ENCODE data around the gene IFITM5. TPM values are rescaled to one million over a fixed set of nuclear protein-coding genes. Genes with fewer than 3 reads are reported as not detected.

IFITM5 gene
- total and polyA plus RNA-seq, 9 donors: not detected

GRCh38 chr11:306645-307371 lies 7.5 kb upstream of the IFITM5 start:
- peak overlapping the region in 1 of 2 donors; percentile 92 for H3K27ac ChIP-seq
- TF ChIP-seq CTCF (IDR thresholded peaks at IDR 0.05): no peak
- no peak for TF ChIP-seq EP300 (IDR thresholded peaks at IDR 0.05)
- TF ChIP-seq POLR2A (IDR thresholded peaks at IDR 0.05): no peak
- 90 to 93% (median 93%) methylated on average over 17 of the region's 17 CpGs for WGBS, 3 donors
- peaks cover 9% of the 10 kb centered on the region for H3K4me1 ChIP-seq (ENCODE audit: insufficient read depth)
- H3K9me3 ChIP-seq: no peaks in the 10 kb centered on the region
- peak in 2 of 5 donors; percentile 41 to 46 for DNase-seq
- H3K27me3 ChIP-seq: no peaks in the 10 kb centered on the region
- H3K4me3 ChIP-seq: no peak overlapping the region
- intact Hi-C loops (cut with DNase I): loop anchor here (5.0 to 10.0 kb wide), 4 partner anchors 50 to 140 kb away; partner anchors contain the start of genes BET1L (in 1 of the 4), PSMD13 (in 1 of the 4), RIC8A (in 1 of the 4) and SIRT3 (in 1 of the 4)
- H3K36me3 ChIP-seq: no peaks in the 10 kb centered on the region

DNA sequence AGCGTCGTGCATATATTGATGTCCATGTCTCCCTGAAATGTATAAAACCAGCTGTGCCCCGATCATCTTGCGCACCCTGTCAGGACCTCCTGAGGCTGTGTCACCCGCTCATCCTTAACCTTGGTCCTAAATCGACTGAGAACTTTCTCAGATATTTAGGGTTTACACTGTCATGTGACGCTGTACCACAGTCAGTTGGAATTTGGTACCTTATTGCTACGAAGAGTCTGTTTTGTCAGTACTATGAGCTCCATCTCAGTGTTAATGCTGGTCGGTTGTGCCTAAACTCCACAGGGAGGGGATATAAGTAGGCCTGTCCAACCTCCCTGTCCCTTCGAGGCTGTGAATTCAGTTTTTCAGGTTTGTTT lies 6.5 kb upstream of the IFITM5 start:
- H3K27me3 ChIP-seq: no peaks in the 10 kb centered on the region
- H3K36me3 ChIP-seq: no peaks in the 10 kb centered on the region
- peaks cover 8% of the 10 kb centered on the region for H3K4me1 ChIP-seq (ENCODE audit: insufficient read depth)
- DNase-seq: no peak
- 86 to 92% (median 87%) methylated on average over 10 of the region's 10 CpGs for WGBS, 3 donors
- intact Hi-C loops (cut with DNase I): loop anchor here (5.0 to 10.0 kb wide), 4 partner anchors 51 to 141 kb away; partner anchors contain the start of genes BET1L (in 1 of the 4), PSMD13 (in 1 of the 4), RIC8A (in 1 of the 4) and SIRT3 (in 1 of the 4)
- H3K27ac ChIP-seq: peak overlapping the region; percentile 30 to 92
- no peak overlapping the region for H3K4me3 ChIP-seq
- TF ChIP-seq POLR2A (IDR thresholded peaks at IDR 0.05) (no peak), EP300 (IDR thresholded peaks at IDR 0.05) (no peak), CTCF (IDR thresholded peaks at IDR 0.05) (no peak)
- no peaks in the 10 kb centered on the region for H3K9me3 ChIP-seq

DNA sequence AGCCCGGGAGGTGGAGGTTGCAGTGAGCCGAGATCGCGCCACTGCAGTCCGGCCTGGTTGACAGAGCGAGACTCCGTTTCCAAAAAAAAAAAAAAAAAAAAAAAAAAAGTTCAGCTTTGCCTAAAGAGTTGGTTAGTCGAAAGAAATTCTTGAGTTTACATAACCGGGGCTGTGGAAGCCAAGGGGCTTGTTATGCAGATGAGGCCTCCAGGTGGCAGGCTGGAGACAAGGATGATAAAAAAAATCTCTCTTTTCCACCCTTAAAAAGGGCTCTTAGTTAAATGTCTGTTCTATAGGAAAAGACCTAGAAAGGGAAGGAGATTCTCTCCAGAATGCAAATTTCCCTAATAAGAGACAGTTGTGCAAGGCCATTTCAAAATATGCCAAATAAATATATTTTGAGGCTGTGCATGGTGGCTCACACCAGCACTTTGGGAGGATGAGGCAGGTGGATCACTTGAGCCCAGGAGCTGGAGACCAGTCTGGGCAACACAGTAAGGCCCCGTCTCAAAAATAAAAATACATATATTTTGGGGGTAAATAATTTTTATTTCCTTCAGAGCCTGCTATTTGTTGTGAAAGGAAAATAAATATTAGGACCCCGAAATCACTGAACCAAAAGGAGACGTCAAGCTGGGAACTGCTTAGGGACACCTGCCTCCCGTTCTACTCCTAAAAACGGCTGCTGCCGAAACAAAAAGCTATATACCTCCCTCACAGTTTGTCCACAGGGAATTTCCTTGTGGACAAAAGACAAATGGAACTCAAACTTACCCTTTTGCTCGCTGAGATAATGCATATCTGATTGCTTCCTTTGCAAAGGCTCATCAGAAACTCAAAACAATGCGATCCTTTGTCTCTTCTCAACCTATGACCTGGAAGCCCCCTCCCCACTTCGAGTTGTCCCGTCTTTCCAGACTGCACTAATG lies 5.9 kb upstream of the IFITM5 start:
- peak; percentile 74 to 90 (median 83) for DNase-seq
- TF ChIP-seq POLR2A (IDR thresholded peaks at IDR 0.05): peak; percentile 13
- TF ChIP-seq EP300 (IDR thresholded peaks at IDR 0.05): no peak
- peak; percentile 49 to 85 (median 82) for TF ChIP-seq CTCF (IDR thresholded peaks at IDR 0.05)
- 30 to 37% (median 36%) methylated on average over 19 of the region's 19 CpGs for WGBS, 3 donors
- H3K27ac ChIP-seq: no peak overlapping the region
- intact Hi-C loops (cut with DNase I): loop anchor here (5.0 to 10.0 kb wide), 4 partner anchors 52 to 142 kb away; partner anchors contain the start of genes BET1L (in 1 of the 4), PSMD13 (in 1 of the 4), RIC8A (in 1 of the 4) and SIRT3 (in 1 of the 4)
- H3K27me3 ChIP-seq: no peaks in the 10 kb centered on the region
- H3K4me3 ChIP-seq: no peak overlapping the region
- no peaks in the 10 kb centered on the region for H3K9me3 ChIP-seq
- no peaks in the 10 kb centered on the region for H3K36me3 ChIP-seq
- H3K4me1 ChIP-seq (ENCODE audit: insufficient read depth): peaks cover 8% of the 10 kb centered on the region

DNA sequence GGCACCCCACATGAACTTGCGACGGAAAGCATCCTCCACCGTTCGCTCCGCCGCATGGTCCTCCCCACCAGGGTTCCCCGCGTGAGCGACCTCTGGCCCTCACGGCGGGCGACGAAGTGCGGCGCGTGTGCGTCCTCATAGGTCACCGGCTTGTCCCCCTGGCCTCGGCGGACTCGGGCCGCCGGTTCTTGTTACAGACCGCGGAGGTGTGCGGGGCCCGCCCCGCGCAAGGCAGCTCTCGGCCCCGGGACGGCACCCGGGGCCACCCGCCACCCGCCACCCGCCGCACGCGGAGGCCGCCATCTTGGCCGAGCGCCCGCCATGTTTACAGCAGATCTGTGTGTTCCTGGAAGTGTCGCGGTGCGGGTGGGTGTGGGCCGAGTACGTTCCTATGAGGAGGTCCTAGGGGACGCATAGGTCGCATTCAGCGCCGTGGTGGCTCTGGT lies 4.8 kb upstream of the IFITM5 start:
- intact Hi-C loops (cut with DNase I): loop anchor here in 2 of 4 donors (10.0 kb wide), 2 partner anchors 69 to 99 kb away; partner anchors contain the start of genes BET1L (in 1 of the 2), PSMD13 (in 1 of the 2), RIC8A (in 1 of the 2) and SIRT3 (in 1 of the 2)
- H3K27me3 ChIP-seq: no peaks in the 10 kb centered on the region
- DNase-seq: peak in 4 of 5 donors; percentile 38 to 71 (median 60)
- TF ChIP-seq POLR2A (IDR thresholded peaks at IDR 0.05) (no peak), EP300 (IDR thresholded peaks at IDR 0.05) (no peak), CTCF (IDR thresholded peaks at IDR 0.05) (no peak)
- no peaks in the 10 kb centered on the region for H3K36me3 ChIP-seq
- H3K4me1 ChIP-seq (ENCODE audit: insufficient read depth): peaks cover 3% of the 10 kb centered on the region
- H3K9me3 ChIP-seq: no peaks in the 10 kb centered on the region
- 77 to 93% (median 79%) methylated on average over 52 of the region's 52 CpGs for WGBS, 3 donors
- H3K27ac ChIP-seq: no peak overlapping the region
- H3K4me3 ChIP-seq: no peak overlapping the region

Measured in ovary (tissue), 9 donors.